ENCODE results near the gene CFAP410.

- TF ChIP-seq, protein P1, sequence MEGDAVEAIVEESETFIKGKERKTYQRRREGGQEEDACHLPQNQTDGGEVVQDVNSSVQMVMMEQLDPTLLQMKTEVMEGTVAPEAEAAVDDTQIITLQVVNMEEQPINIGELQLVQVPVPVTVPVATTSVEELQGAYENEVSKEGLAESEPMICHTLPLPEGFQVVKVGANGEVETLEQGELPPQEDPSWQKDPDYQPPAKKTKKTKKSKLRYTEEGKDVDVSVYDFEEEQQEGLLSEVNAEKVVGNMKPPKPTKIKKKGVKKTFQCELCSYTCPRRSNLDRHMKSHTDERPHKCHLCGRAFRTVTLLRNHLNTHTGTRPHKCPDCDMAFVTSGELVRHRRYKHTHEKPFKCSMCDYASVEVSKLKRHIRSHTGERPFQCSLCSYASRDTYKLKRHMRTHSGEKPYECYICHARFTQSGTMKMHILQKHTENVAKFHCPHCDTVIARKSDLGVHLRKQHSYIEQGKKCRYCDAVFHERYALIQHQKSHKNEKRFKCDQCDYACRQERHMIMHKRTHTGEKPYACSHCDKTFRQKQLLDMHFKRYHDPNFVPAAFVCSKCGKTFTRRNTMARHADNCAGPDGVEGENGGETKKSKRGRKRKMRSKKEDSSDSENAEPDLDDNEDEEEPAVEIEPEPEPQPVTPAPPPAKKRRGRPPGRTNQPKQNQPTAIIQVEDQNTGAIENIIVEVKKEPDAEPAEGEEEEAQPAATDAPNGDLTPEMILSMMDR (IDR thresholded peaks at IDR 0.05 in 4 of 5, conservative IDR thresholded peaks at IDR 0.05 in 1 of 5), result no peak
- no peak for TF ChIP-seq POLR2A (IDR thresholded peaks at IDR 0.05)
These were observed 12.9 kb downstream of the CFAP410 start for GRCh38 chr21:44326272-44326647.
